NCI-H526 treated with DMSO at 0.1 percent for 48 hours (cell line): ENCODE data around the gene KRT81.
"Not testable (repeated sequence)": the region's sequence is repeated elsewhere in the genome, so short reads cannot be mapped to it uniquely, and the experiment has no call there.

ENCODE experiments used
- DNase-seq: peaks from one replicate; lab custom pipeline; 2025; lab: John Stamatoyannopoulos, UW

KRT81 gene

DNA sequence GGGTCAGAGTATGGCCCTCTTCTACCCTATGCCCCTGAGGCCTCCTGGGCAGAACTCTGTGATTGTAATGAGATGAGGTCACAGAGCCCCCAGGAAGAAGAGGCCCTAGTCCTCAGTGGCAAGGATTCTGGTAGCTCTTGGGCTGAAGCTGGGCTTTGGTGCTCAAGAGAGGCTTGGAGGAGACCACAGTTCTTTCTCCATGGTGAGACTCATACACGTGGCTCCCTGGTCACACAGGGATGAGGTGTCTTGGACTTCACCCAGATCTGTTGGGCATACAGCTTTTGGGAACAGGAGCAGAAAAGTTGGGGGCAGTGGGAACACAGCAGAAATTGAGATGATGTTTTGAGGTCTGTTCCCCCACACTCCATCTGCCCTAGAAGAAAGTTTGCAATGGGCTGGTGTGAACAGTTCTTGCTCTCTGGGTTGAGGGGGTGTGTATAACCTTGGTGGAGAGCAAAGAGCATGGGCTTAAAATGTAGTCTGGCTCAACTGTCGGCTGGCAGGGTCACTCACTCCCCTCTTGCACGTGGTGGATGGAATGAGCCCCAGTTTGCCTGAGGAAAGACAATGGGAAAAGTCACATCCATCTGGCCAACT lies 16.7 kb downstream of the KRT81 start, which contains the start of gene KRT86:
Gene KRT86, plus strand, starts transcription at position 125 of the 600 bp plus-strand sequence. CDS start 27,272 bp downstream, outside the sequence.
- no peak for DNase-seq

DNA sequence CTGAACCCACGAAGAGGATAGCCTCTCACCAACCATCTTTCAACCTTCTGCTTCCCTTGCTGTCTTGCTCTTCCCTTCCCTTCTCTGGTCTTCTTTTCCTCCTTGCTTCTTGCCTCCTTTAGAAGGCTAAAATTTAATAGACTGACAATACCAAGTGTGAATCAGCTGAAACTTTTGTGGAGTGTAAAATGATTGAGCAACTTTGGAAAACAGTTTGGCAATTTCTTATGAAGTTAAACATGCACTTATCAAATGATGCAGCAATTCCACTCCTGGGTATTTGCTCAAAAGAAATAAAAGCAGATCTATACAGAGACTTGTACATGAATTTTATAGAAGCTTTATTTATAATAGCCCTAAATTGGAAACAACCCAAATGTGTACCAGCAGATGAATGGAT lies 20.2 kb downstream of the KRT81 start:
- DNase-seq, result no peak

DNA sequence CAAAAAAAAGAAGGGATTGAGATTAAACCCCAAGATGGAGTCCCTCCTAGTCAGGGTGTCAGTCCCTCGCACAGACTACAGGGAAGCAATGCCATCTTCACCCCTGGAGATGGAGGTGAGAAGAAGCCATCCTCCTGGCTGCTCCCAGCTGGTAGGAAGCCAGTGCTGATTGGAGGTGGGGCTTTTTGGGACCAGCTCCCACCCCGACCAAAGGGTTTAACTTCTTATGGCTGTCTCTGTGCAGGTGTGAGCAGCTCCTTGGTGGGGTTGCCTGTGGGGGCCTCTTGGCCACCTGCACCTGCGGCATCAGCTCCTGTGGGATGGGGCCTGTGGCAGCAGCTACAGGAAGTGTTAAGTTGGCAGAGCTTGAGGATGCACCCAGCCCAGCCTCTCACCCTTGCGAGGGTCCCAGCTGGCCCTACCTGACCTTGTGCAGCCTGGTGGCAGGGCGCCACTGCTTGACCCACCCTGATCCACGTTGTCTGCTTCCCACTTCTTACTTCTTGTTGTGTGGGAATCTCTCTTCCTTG lies 20.7 kb downstream of the KRT81 start:
- no peak for DNase-seq

DNA sequence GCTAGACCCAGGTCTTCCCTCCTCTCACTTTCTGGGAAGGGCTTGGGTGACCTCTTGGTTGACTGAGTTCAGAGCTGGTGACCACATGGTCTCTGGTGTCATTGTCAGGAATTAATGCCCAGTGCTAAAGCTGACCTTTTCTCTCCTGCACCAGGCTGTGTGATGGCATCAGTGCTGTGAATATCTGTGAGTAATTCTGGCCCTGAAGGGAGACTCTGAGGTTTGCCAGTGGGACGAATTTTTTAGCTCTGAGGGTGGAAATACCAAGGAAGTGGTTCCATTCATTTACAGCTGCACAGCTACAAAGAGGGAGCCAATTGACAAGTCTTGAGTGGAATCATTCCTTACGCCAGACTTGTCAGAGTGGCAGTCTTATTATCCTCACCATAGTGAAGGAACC lies 23.1 kb downstream of the KRT81 start:
- DNase-seq, result no peak

DNA sequence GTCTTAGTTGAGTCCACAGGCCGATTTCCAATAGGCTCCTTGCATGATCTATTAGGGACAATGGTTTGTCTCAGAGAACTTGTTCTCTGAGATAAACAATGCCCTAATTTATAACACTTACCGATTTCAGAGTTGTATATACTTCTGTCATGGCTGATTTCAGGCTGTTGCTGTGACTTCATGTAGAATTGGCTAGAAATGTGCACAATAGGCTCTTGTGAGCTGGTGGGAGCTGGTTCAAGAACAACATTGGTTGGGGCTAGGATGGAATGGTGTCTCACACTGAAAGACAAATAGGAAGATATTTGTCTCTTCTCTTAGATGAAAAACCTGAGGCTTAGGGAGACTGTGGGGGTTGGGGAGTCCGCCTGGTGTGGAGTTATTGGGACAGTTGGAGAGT lies 23.6 kb downstream of the KRT81 start:
- no peak for DNase-seq

DNA sequence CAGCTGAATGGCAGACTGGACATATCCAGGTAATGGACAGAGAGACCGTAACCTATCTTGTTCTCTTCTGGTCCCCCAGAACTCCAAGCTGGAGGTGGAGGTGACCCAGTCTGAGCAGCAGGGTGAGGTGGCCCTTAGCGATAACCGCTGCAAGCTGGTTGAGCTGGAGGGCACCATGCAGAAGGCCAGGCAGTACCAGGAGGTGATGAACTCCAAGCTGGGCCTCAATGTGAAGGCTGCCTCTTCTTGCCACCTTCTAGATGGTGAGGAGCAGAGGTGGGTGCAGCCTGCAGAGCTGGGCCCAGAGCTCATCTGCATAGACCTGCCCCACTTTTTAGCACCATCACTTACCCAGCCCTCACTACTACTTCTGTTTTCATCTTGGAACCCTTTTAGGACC lies 24.1 kb downstream of the KRT81 start:
- DNase-seq, result no peak

DNA sequence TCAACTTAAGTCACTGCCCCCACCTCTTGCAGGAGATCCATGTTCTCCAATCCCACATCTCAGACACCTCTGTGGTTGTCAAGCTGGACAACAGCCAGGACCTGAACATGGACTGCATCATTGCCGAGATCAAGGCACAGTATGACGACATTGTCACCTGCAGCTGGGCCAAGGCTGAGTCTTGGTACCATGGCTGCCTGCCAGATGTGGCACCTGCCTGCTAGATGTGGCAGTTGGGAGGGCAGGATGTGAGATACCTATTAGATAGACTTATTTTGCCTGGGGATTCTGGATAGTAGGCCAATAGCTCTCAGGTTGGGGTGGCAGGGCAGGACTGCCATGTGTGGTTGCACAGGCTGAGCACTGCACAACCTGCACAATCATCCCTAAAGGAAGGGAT lies 24.8 kb downstream of the KRT81 start:
- DNase-seq, result no peak

DNA sequence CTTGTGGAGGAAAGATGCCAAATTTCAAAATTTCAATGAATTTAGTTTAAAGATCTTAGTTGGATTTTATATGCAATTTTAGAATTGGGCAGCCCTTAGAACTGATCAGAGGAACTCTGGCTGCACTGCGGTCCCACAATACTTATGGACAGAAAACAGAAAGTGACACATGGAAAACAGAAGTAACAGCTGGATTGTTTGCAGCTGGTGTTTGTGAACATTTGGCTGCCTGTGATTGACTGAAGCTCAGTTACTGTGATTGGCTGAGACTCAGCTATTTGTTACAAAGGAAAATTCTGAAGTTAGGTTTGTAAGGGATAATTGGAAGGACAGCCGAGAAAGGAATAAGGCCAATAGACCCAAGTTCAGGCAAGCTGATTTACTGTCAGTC lies 26.9 kb downstream of the KRT81 start:
- DNase-seq, result no peak

DNA sequence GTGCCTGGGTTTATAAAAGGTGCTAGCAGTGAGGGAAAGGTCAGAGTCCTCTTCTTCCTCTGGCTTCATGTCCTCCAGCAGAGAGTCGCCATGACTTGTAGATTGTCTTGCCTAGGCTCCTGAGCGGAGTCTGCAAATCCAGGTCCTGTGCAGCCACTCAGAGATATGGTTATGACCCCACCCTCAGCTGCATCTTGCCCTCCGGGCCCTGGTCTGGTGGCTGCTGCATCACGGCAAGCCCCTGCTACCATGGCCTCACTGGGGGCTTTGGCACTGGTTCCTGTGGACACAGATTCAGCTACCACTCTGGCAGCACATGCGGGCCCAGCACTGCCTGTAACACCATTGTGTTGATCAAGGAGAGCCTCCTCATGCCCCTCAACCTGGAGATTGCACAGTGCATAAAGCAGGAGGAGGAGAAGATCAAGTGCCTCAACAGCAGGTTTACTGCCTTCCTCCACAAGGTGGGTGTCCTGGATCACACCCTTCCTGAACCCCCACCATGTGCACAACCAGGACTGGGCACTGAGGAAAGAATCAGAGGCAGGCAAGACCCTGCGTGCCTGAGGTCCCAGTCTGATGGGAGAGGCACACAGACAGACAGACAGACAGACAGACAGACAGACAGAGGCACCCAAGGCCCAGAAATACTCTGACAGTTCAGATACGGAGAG lies 27.4 kb downstream of the KRT81 start:
- no peak for DNase-seq

DNA sequence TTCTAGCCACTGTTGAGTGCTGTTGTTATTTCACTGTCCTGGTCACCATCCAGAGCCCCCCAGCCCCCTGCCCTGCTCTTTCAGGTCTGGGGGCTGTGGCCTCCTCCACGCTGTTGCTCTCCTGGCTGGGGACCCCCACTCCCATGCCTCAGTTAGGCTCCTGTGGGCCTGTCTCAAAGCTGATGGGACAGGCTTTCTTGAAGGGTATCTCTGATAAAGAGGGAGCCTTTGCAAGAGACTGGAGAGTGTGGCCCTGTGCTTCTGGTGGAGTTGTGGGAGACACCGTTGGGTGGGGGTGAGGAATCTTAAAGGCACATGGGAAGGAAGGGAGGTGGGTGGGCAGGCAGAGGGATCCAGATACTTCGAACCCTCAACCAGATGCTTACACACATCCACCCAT lies 29.0 kb downstream of the KRT81 start:
- no peak for DNase-seq

DNA sequence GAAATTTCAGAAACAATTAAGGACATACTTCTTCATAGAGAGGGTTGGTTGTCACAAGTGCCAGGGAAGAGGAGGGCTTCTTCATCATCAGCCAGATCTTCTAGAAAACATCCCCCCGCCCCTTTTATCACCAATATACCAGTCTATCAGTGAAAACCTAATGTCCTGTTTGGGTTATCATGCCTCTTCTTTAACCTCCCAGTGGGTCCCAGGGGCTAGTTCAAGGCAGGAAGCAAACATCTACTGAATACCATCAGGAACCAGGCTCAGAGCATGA lies 30.2 kb downstream of the KRT81 start:
- no peak for DNase-seq

DNA sequence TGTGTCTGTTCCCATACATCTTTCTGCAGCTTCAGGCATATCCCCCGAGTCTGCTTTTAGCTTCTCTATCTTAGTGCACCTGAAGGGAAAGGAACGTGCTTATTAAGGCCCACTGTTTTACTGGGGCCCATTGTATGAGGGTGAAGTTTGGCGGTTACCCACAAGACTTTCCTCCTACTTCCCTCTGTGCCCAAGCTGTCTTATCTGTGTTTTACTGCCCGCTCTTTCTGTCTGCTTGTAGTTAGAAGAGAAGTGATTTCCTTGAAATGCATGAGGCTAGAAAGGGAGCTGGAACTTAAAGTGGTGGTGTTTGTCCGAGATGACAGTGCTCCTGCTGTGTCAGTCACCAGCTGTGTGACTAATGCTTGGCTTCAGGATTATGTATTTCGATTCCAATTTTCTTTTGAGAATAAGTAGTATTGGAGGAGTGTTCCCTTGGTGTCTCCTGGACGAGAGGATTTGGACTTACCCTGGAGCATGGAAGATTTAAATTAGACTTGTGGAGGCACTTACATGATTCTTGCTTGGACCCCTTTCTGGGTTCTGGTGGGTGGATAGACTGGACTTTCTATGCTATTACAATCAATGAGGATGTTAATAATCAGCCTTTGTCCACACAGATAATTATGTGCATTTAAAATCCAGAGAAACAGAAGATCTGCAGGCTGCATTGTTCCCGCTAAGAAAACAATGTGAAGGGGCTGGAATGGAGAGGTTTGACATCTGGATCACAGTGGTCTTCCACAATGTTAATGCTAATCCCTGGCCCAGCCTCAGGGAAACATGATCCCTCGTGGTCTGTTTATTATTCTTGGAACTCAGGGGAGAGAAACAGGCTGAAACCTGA lies 30.8 kb downstream of the KRT81 start:
- no peak for DNase-seq

DNA sequence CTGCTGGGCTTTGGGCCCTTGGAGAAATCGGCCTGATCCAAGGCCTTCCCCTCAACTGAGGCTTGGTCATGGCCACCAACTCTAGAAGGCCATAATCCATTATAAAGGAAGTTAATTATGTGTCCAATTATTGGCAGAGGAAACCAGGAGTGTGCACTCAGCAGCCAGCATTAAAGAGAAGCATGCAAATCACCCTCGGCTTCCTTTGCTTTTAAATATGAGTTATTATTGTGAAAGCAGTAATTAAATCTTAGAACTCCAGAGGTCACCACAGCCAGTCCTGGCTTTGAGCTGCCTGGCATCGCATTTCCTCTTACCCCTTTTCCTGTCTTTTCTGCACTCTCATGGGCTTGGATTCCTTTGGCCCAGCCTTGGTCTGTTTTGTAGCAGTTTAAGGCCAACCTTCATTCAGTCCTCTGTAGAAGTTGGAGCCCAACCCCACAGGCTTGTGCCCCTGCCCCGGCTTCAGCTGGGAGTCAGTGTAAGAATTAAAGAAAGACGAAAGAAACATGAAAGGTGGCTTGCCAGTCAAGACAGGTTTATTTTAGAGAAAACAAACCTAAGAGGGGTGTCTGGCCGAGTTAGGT lies 31.6 kb downstream of the KRT81 start:
- DNase-seq, result no peak

DNA sequence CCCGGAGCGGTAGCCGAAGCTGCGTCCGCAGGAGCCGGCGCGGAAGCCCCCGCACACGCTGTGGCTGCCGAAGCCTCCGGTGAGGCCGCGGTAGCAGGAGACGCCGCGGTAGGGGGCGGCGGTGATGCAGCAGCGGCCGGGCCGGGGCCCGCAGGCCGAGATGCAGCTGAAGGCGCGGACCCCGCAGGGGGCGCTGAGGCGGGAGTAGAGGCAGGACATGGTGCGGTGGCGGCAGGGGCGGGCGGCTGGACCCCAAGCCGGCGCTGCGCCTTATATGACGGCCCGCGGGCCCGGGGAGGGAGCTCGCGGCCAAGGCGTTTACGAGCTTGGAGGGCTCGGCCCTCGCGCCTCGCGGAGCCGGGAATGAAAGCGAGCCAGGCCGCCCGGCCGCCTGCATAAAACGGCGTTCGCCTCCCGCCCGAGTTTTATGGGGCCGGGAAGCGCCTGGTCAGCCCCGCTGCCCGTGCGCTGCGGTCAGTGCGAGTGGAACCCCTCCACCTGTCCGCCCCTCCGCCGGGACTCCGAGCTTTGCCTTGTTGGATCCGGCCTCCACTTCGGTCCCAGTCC lies 32.9 kb downstream of the KRT81 start:
- DNase-seq, result no peak

DNA sequence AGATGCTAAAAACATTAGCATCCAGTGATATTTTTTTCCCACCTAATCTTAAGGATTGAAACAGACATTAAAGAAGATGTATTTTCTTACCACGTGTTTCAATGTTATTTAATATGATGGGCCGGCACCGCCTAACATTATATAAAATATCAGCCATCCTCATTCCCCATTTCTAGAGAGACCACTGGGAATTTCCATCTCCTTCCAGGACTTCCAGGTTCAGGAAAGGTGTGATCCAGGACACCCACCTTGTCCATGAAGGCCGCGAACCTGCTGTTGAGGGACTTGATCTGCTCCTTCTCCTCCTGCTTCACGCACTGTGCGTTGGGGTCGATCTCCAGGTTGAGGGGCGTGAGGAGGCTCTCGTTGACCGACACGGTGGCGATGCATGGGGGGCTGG lies 33.4 kb downstream of the KRT81 start:
- DNase-seq, result not testable (repeated sequence)

DNA sequence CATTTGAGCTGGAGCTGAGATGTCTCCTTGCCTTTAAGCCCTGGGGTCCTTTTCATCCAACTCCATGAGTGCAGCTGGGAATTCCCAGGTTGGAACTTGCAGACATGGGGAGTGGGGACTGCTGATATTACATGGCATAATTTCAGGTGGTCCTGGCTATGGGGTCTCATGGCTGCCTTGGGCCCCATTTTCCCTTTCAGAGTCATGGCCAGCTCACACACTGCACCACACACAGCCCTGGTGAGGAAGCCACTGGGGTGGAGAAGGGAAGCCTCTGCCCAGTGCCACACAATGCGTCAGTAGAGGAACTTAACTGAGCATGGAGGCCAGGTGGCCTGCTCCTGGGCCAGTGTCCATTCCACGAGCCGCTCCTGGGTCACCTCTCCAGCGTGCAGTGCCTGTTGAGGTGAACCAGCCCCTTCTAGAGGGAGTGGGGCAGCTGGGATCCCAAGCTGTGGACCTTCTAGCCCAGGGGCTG lies 34.2 kb downstream of the KRT81 start:
- no peak for DNase-seq

DNA sequence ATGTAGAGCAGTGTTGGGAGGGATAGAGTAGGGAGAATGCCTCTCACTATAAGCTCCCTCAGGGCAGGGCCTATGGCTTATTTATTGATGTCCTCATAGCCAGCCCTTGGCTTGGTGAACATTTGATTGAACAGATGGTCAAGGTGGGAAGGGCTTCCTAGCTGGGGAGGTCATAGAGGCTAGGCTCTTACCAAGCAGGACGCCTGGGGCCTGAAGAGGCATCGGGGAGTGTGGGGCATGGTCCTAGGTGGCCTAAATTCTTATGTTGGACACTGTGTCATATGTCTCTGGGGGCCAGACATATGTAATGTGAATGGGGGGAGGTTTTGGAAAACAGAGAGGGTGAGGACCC lies 34.8 kb downstream of the KRT81 start:
- DNase-seq, result no peak

DNA sequence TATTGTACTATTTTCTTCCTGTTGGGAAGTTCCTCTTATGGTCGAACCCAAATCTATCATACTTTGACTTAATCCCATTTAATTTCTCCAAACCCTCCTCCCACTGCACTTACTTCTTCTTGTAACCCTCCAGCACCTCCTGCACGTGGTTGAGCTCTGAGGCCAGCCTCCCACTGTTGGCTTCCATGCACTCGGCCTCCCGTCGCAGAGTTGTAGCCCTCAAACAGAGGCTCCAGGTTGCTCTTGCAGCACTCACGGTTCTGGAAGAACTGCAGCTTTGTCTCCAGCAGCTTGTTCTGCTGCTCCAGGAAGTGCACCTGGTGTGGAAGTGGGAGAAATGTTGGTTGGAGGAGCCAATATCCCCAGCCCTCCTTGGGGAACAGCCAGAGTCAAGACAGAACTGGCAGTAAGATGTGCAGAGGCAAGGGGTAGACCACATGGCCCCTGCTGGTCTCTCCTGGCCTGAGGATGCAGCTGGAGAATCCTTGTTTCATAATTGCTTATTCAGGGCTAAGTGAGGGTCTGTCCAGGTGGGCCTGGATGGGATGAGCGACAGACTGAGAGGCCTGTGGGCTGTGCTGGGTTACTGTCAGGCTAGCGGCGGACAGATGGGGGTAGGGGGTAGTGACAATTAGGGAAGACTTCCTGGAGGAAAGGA lies 35.3 kb downstream of the KRT81 start:
- DNase-seq, result no peak

DNA sequence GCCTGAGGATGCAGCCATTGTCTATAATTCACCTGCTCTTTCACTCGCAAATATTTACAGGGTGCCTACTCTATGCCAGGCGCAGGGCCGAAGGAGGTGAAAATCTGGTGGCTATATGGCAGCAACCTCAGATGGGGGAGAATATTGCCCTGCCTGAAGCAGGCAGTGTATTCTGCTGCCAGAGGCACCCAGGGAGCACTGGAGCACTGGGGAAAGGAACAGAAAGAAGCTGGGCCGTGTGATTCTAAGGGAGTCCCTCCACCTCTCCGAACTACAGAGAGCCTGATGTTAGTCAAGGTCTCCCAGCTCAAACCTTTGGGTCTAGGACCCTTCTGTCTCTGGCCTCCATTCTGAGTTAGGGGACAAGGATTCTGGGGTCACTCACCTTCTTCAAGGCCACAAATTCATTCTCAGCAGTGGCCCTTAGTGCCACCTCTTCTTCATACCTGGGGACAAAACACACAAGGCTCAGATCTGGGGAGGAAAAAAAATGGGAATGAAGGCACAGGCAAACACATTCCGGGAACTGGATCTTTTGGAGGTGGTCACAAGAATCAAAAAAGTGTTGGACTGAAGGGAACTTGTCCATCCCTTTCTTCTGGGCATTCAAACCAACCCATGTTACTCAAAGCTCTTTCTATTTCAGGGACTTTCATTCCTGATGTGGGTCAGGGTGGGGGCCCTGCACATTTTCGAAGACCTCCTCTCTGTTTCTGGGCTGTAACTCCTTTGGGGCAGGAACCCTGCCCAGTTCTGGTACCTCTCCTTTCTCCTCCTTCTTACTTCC lies 36.2 kb downstream of the KRT81 start:
- DNase-seq, result no peak

DNA sequence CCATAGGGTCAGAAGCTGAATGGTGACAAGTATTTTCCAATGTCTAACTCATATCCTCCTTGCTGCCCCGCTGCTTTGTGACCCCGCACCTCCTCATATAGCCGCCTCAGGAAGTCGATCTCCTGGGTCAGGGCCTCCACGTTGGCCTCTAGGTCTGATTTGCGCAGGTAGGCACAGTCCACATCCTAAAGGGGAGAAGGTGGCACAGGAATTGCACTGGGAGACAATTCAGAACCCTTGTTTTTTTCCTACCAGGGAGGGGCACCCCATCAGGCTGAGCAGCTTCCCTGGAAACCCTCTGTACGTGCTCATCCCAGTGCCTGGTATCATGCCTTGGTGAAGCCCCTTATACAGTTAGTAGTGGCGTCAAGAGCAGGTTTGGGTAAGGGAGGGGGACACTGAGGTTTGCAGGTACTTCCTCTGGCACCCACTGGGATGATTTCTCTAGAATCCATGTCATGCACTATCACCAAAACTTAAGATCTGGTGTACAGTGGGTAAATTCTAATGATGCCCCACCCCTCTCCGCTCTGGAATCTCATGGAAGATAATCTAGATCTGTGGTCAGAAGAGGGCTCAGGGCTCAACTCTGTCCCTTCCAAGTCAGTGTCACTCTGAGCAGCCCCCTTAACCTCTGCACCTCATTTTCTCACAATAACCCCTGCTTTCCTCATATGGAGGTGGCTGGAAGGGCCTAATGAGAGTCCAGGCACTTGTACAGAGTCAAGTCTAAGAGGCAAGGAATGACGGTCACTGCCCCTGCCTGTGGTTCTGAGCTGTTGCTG lies 37.0 kb downstream of the KRT81 start:
- DNase-seq, result no peak
